Stimulated activated CD8-positive, alpha-beta memory T cell treated with anti-CD3 and anti-CD28 coated beads, Interleukin-4, amount 100 ng/mL, for 1 hour (primary cell): ENCODE measurements around the gene DYNLT4.
A peak's percentile ranks its signal among the peaks of the same experiment; 100 is the strongest.
"Not testable (repeated sequence)": the region's sequence is repeated elsewhere in the genome, so short reads cannot be mapped to it uniquely, and the experiment has no call there.

Experiments
- DNase-seq, 2 donors: peaks; one replicate each; pipeline ENCODE4 v3.0.0-alpha.2; 2020; ENCODE audit warnings: low read depth in 2 of 2, low spot score in 1 of 2

DYNLT4 gene

GRCh38 chr1:44810101-44810761, 3.1 kb upstream of the DYNLT4 start:
- no peak for DNase-seq

GRCh38 chr1:44808938-44809917, 2.1 kb upstream of the DYNLT4 start:
- DNase-seq, result peak in 1 of 2 donors; percentile 76

- DNase-seq, result no peak
Observed at GRCh38 chr1:44808063-44808937, 1.1 kb upstream of the DYNLT4 start, which contains the start of gene BTBD19. Gene BTBD19, plus strand, starts transcription at chr1:44808523. Its CDS starts 298 bp downstream, at chr1:44808821.

- DNase-seq, result peak; percentile 71 to 83
Observed at GRCh38 chr1:44807364-44808062, 362 bp upstream of the DYNLT4 start.

- DNase-seq, result no peak
Observed at GRCh38 chr1:44806025-44806703, 987 bp downstream of the DYNLT4 start.

GRCh38 chr1:44805311-44806024, 1.7 kb downstream of the DYNLT4 start:
- DNase-seq, result no peak

GRCh38 chr1:44803312-44804095, 3.6 kb downstream of the DYNLT4 start:
- DNase-seq, result no peak

- DNase-seq, result no peak
Observed at GRCh38 chr1:44803062-44803311, 4.2 kb downstream of the DYNLT4 start.

GRCh38 chr1:44802306-44803061, 4.7 kb downstream of the DYNLT4 start:
- no peak for DNase-seq

GRCh38 chr1:44801491-44802305, 5.5 kb downstream of the DYNLT4 start:
- DNase-seq, result no peak

- DNase-seq, result peak; percentile 94 to 97
Observed at GRCh38 chr1:44799770-44800584, 7.2 kb downstream of the DYNLT4 start, which contains the start of gene PLK3. Gene PLK3, plus strand, starts transcription at chr1:44800377. Its CDS starts 87 bp downstream, at chr1:44800464.

- DNase-seq, result no peak
Observed at GRCh38 chr1:44798481-44799365, 8.4 kb downstream of the DYNLT4 start.

- DNase-seq, result not testable (repeated sequence)
Observed at GRCh38 chr1:44797886-44798285, 9.3 kb downstream of the DYNLT4 start.

- no peak for DNase-seq
Observed at GRCh38 chr1:44792736-44793502, 14.2 kb downstream of the DYNLT4 start.
